H1 (cell line): Measurements from ENCODE around the gene FMN2. TPM values are rescaled to one million over a fixed set of nuclear protein-coding genes. Genes with fewer than 3 reads are reported as not detected.

Source experiments
- KDM4A ChIP-seq: IDR thresholded peaks from one replicate; pipeline ENCODE4 v1.7.1; 2012; ENCODE audit warnings: low read depth, mild to moderate bottlenecking, moderate library complexity, low read length, inconsistent platforms; ENCODE audit not compliant: severe bottlenecking
- polyA plus RNA-seq, 7 experiments: library from polyadenylated mRNA; depleted of rRNA in 3 of 7; stranded (reverse) in 5 of 7; unstranded in 2 of 7; fragments of >200 nt in 5 of 7; fragments of 200-250 nt in 2 of 7; gene quantifications; 1 replicate in 5 of 7; 2 replicates in 1 of 7; 4 replicates in 1 of 7; pipeline versions ENCODE4 v1.2.1 to v1.2.3, GENCODE V29; 2011 to 2013; ENCODE audit warnings: missing spikeins in 2 of 7, mixed read lengths in 2 of 7
- total RNA-seq: library from RNA; stranded (reverse); fragmentation: NEBNext Ultra II Directional; extraction: Animal tissue kit (Norgen Biotek cat#: 25700); gene quantifications from 2 replicates; pipeline ENCODE4 v1.2.1, GENCODE V29; 2021
- TF ChIP-seq, protein P1 (sequence below): fragments of 300-600 bp; sonication (generic); IDR thresholded peaks from 2 replicates; pipeline ENCODE4 v1.7.1; 2012; ENCODE audit warnings: low read length, moderate library complexity, mild to moderate bottlenecking, inconsistent platforms; ENCODE audit not compliant: insufficient replicate concordance

The FMN2 gene
- total and polyA plus RNA-seq, 2 of the 8 experiments (the other 6 are each of a cell fraction or from before 2014, with no cell fraction given): 0.83 to 2.0 TPM

DNA sequence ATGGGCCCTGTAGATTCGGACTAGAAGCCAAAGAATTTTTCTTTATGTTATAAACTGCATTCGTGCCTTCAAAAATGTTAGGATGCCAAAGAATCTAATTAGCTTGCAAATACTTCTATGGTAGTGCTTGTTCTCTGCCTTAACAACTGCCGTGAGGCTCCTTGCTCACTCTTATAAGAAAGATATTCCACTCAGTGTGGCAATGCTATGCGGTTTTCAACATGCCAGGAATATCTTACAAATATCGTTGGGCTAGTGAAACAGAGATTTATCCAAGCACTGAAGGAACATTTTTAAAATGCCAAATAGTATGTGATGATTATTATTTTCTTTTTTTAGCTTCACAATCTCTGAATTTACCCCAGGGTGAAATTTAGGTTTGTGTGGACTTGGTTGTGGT is 322.0 kb downstream of the FMN2 start (continued):
- no peak for TF ChIP-seq KDM4A
- TF ChIP-seq, protein P1, sequence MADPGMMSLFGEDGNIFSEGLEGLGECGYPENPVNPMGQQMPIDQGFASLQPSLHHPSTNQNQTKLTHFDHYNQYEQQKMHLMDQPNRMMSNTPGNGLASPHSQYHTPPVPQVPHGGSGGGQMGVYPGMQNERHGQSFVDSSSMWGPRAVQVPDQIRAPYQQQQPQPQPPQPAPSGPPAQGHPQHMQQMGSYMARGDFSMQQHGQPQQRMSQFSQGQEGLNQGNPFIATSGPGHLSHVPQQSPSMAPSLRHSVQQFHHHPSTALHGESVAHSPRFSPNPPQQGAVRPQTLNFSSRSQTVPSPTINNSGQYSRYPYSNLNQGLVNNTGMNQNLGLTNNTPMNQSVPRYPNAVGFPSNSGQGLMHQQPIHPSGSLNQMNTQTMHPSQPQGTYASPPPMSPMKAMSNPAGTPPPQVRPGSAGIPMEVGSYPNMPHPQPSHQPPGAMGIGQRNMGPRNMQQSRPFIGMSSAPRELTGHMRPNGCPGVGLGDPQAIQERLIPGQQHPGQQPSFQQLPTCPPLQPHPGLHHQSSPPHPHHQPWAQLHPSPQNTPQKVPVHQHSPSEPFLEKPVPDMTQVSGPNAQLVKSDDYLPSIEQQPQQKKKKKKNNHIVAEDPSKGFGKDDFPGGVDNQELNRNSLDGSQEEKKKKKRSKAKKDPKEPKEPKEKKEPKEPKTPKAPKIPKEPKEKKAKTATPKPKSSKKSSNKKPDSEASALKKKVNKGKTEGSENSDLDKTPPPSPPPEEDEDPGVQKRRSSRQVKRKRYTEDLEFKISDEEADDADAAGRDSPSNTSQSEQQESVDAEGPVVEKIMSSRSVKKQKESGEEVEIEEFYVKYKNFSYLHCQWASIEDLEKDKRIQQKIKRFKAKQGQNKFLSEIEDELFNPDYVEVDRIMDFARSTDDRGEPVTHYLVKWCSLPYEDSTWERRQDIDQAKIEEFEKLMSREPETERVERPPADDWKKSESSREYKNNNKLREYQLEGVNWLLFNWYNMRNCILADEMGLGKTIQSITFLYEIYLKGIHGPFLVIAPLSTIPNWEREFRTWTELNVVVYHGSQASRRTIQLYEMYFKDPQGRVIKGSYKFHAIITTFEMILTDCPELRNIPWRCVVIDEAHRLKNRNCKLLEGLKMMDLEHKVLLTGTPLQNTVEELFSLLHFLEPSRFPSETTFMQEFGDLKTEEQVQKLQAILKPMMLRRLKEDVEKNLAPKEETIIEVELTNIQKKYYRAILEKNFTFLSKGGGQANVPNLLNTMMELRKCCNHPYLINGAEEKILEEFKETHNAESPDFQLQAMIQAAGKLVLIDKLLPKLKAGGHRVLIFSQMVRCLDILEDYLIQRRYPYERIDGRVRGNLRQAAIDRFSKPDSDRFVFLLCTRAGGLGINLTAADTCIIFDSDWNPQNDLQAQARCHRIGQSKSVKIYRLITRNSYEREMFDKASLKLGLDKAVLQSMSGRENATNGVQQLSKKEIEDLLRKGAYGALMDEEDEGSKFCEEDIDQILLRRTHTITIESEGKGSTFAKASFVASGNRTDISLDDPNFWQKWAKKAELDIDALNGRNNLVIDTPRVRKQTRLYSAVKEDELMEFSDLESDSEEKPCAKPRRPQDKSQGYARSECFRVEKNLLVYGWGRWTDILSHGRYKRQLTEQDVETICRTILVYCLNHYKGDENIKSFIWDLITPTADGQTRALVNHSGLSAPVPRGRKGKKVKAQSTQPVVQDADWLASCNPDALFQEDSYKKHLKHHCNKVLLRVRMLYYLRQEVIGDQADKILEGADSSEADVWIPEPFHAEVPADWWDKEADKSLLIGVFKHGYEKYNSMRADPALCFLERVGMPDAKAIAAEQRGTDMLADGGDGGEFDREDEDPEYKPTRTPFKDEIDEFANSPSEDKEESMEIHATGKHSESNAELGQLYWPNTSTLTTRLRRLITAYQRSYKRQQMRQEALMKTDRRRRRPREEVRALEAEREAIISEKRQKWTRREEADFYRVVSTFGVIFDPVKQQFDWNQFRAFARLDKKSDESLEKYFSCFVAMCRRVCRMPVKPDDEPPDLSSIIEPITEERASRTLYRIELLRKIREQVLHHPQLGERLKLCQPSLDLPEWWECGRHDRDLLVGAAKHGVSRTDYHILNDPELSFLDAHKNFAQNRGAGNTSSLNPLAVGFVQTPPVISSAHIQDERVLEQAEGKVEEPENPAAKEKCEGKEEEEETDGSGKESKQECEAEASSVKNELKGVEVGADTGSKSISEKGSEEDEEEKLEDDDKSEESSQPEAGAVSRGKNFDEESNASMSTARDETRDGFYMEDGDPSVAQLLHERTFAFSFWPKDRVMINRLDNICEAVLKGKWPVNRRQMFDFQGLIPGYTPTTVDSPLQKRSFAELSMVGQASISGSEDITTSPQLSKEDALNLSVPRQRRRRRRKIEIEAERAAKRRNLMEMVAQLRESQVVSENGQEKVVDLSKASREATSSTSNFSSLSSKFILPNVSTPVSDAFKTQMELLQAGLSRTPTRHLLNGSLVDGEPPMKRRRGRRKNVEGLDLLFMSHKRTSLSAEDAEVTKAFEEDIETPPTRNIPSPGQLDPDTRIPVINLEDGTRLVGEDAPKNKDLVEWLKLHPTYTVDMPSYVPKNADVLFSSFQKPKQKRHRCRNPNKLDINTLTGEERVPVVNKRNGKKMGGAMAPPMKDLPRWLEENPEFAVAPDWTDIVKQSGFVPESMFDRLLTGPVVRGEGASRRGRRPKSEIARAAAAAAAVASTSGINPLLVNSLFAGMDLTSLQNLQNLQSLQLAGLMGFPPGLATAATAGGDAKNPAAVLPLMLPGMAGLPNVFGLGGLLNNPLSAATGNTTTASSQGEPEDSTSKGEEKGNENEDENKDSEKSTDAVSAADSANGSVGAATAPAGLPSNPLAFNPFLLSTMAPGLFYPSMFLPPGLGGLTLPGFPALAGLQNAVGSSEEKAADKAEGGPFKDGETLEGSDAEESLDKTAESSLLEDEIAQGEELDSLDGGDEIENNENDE: no peak
